CD4-positive, alpha-beta memory T cell (primary cell): ENCODE data around the gene FOXE3. TPM values are rescaled to one million over a fixed set of nuclear protein-coding genes. Genes with fewer than 3 reads are reported as not detected.

Experiments
- CTCF ChIA-PET: fragments of 350-600 bp; sonication (Branson Sonifier 250); formaldehyde crosslinking; loops from one replicate; lab custom pipeline; 2021; ENCODE audit warnings: inconsistent platforms; ENCODE audit not compliant: partially characterized antibody; lab: Charles Lee
- POLR2A ChIA-PET: fragments of 350-600 bp; sonication (Branson Sonifier 250); formaldehyde crosslinking; loops from one replicate; lab custom pipeline; 2021; ENCODE audit not compliant: partially characterized antibody; lab: Charles Lee
- DNase-seq, 5 donors: peaks; one replicate each; pipeline versions ENCODE4 v3.0.0 to v3.0.0-alpha.2; 2020 to 2022; ENCODE audit warnings: mixed read lengths in 1 of 5
- H3K27ac ChIP-seq: one replicate; pipeline ENCODE4 v1.7.0; 2013; ENCODE audit warnings: low read depth, low read length
- H3K27me3 ChIP-seq: 2 replicates; pipeline ENCODE4 v1.7.0; 2013; ENCODE audit warnings: mild to moderate bottlenecking, low read length, moderate library complexity; ENCODE audit not compliant: insufficient read depth
- H3K36me3 ChIP-seq: 2 replicates; pipeline ENCODE4 v1.7.0; 2013; ENCODE audit warnings: mild to moderate bottlenecking, low read length, moderate library complexity; ENCODE audit not compliant: insufficient read depth
- H3K4me1 ChIP-seq: 2 replicates; pipeline ENCODE4 v1.7.0; 2013; ENCODE audit warnings: mild to moderate bottlenecking, low read length, moderate library complexity; ENCODE audit not compliant: insufficient read depth
- H3K4me3 ChIP-seq, 2 donors: one replicate each; pipeline ENCODE4 v1.7.0; 2013; ENCODE audit warnings: low read length in 2 of 2, mild to moderate bottlenecking in 1 of 2
- H3K9me3 ChIP-seq, 2 donors: one replicate each; pipeline ENCODE4 v1.7.0; 2013; ENCODE audit warnings: low read length in 2 of 2, control low read depth in 1 of 2; ENCODE audit not compliant: control insufficient read depth in 1 of 2
- H3K27ac Mint-ChIP-seq, 7 donors: one replicate each; pipeline ENCODE4 v1.8.0; 2020 to 2021; ENCODE audit warnings: mixed read lengths in 7 of 7, mild to moderate bottlenecking in 6 of 7, inconsistent platforms in 3 of 7, moderate library complexity in 3 of 7
- H3K27me3 Mint-ChIP-seq, 2 donors: one replicate each; pipeline ENCODE4 v1.8.0; 2020 to 2021; ENCODE audit warnings: mixed read lengths in 2 of 2
- H3K36me3 Mint-ChIP-seq, 2 donors: one replicate each; pipeline ENCODE4 v1.8.0; 2020 to 2021; ENCODE audit warnings: mixed read lengths in 2 of 2, inconsistent platforms in 1 of 2, mild to moderate bottlenecking in 1 of 2
- H3K4me1 Mint-ChIP-seq, 4 donors: one replicate each; pipeline ENCODE4 v1.8.0; 2020 to 2021; ENCODE audit warnings: mixed read lengths in 4 of 4, mild to moderate bottlenecking in 1 of 4
- H3K4me3 Mint-ChIP-seq, 8 donors: one replicate each; pipeline ENCODE4 v1.8.0; 2020 to 2021; ENCODE audit warnings: mixed read lengths in 8 of 8, mild to moderate bottlenecking in 7 of 8, moderate library complexity in 6 of 8, inconsistent platforms in 3 of 8
- H3K9me3 Mint-ChIP-seq, 8 donors: one replicate each; pipeline ENCODE4 v1.8.0; 2020 to 2021; ENCODE audit warnings: mixed read lengths in 8 of 8, mild to moderate bottlenecking in 5 of 8, inconsistent platforms in 3 of 8, moderate library complexity in 1 of 8
- intact Hi-C: fragments of 100-400 bp; cut with micrococcal nuclease; formaldehyde crosslinking; loops from one replicate; pipeline ENCODE4 v1.15.1; 2023
- polyA plus RNA-seq, 2 donors: library from polyadenylated mRNA; unstranded; fragments of 300-500 nt; fragmentation: Illumina TruSeq; gene quantifications; one replicate each; pipeline ENCODE4 v1.2.3, GENCODE V29; 2021
- total RNA-seq, 2 experiments: library from RNA; stranded (reverse); gene quantifications; one replicate each; pipeline ENCODE4 v1.2.3, GENCODE V29; 2021

FOXE3 gene
- total and polyA plus RNA-seq, 4 experiments from 2014 or later, result not detected

GRCh38 chr1:47434051-47434842 lies 18.2 kb downstream of the FOXE3 start:
- no peak for DNase-seq
- Mint-ChIP-seq H3K27ac (peak overlapping the region in 1 of 7 donors; percentile 97), H3K27me3 (no peaks in the 10 kb centered on the region), H3K9me3 (peaks cover 0 to 2% (median 0%) of the 10 kb centered on the region in 8 donors), H3K36me3 (peaks cover 0 to 14% of the 10 kb centered on the region in 2 donors), H3K4me1 (peaks cover 17 to 50% (median 32%) of the 10 kb centered on the region in 4 donors), H3K4me3 (peak overlapping the region in 4 of 8 donors; percentile 20 to 59 (median 46))
- Histone ChIP-seq H3K4me3 (no peak overlapping the region), H3K27me3 (no peaks in the 10 kb centered on the region), H3K4me1 (peaks cover 31% of the 10 kb centered on the region), H3K9me3 (no peaks in the 10 kb centered on the region), H3K36me3 (no peaks in the 10 kb centered on the region), H3K27ac (no peak overlapping the region)
- intact Hi-C loops, result no loop called here
- CTCF ChIA-PET, result interaction anchor here (0.7 to 9.7 kb wide), 4 partner anchors 15 to 293 kb away, joined by 5 to 138 read pairs (median 33); no protein-coding TSS in a partner anchor
- POLR2A ChIA-PET, result no interaction called here

GRCh38 chr1:47435506-47436303 lies 19.6 kb downstream of the FOXE3 start:
- peaks cover 0 to 14% of the 10 kb centered on the region in 2 donors for H3K36me3 Mint-ChIP-seq
- CTCF ChIA-PET, result interaction anchor here (0.6 to 9.7 kb wide), 15 partner anchors 10 to 1612 kb away, joined by 3 to 138 read pairs (median 5); partner anchors contain the start of genes CMPK1 and PDZK1IP1
- peaks cover 4 to 5% of the 10 kb centered on the region in 2 donors for H3K27me3 Mint-ChIP-seq
- no peak overlapping the region for H3K27ac ChIP-seq
- POLR2A ChIA-PET, result interaction anchor here (0.6 to 1.1 kb wide), 5 partner anchors 15 to 274 kb away, joined by 3 to 4 read pairs (median 3); partner anchors contain the start of genes CMPK1 and STIL
- H3K36me3 ChIP-seq, result no peaks in the 10 kb centered on the region
- peaks cover 31% of the 10 kb centered on the region for H3K4me1 ChIP-seq
- peaks cover 17 to 50% (median 32%) of the 10 kb centered on the region in 4 donors for H3K4me1 Mint-ChIP-seq
- H3K9me3 ChIP-seq, result no peaks in the 10 kb centered on the region
- peaks cover 0 to 2% (median 0%) of the 10 kb centered on the region in 8 donors for H3K9me3 Mint-ChIP-seq
- H3K4me3 Mint-ChIP-seq, result peak overlapping the region; percentile 88 to 94 (median 92)
- no peak overlapping the region for H3K4me3 ChIP-seq
- peak overlapping the region in 6 of 7 donors; percentile 86 to 97 (median 92) for H3K27ac Mint-ChIP-seq
- intact Hi-C loops, result loop anchor here (1.0 kb wide), 1 partner anchor 275 kb away; no protein-coding TSS in a partner anchor
- no peak for DNase-seq
- peaks cover 6% of the 10 kb centered on the region for H3K27me3 ChIP-seq

GRCh38 chr1:47436304-47436978 lies 20.4 kb downstream of the FOXE3 start:
- Histone ChIP-seq H3K27ac (peak overlapping the region; percentile 46), H3K4me1 (peaks cover 31% of the 10 kb centered on the region), H3K36me3 (no peaks in the 10 kb centered on the region), H3K9me3 (no peaks in the 10 kb centered on the region), H3K27me3 (peaks cover 6% of the 10 kb centered on the region), H3K4me3 (peak overlapping the region; percentile 55 to 75)
- Mint-ChIP-seq H3K27me3 (peaks cover 4 to 5% of the 10 kb centered on the region in 2 donors), H3K4me1 (peaks cover 17 to 45% (median 30%) of the 10 kb centered on the region in 4 donors), H3K27ac (peak overlapping the region; percentile 86 to 97 (median 91)), H3K36me3 (peaks cover 0 to 14% of the 10 kb centered on the region in 2 donors), H3K4me3 (peak overlapping the region; percentile 88 to 94 (median 92)), H3K9me3 (peaks cover 0 to 2% (median 0%) of the 10 kb centered on the region in 8 donors)
- ChIA-PET POLR2A (interaction anchor here (0.6 to 1.1 kb wide), 5 partner anchors 16 to 274 kb away, joined by 3 to 4 read pairs (median 3); partner anchors contain the start of genes CMPK1 and STIL), CTCF (interaction anchor here (0.9 to 9.7 kb wide), 14 partner anchors 9 to 290 kb away, joined by 3 to 138 read pairs (median 5); partner anchors contain the start of genes CMPK1 and PDZK1IP1)
- peak; percentile 66 to 78 (median 67) for DNase-seq
- intact Hi-C loops, result loop anchor here (1.0 kb wide), 1 partner anchor 274 kb away; no protein-coding TSS in a partner anchor

GRCh38 chr1:47436979-47437446 lies 20.9 kb downstream of the FOXE3 start:
- Histone ChIP-seq H3K9me3 (no peaks in the 10 kb centered on the region), H3K27ac (peak overlapping the region; percentile 46), H3K36me3 (no peaks in the 10 kb centered on the region), H3K4me1 (peaks cover 27% of the 10 kb centered on the region), H3K4me3 (peak overlapping the region; percentile 55 to 75), H3K27me3 (peaks cover 11% of the 10 kb centered on the region)
- Mint-ChIP-seq H3K4me3 (peak overlapping the region; percentile 88 to 94 (median 92)), H3K27me3 (peaks cover 4 to 5% of the 10 kb centered on the region in 2 donors), H3K4me1 (peaks cover 17 to 40% (median 30%) of the 10 kb centered on the region in 4 donors), H3K36me3 (peaks cover 0 to 14% of the 10 kb centered on the region in 2 donors), H3K9me3 (peaks cover 0 to 2% (median 0%) of the 10 kb centered on the region in 8 donors), H3K27ac (peak overlapping the region; percentile 86 to 97 (median 91))
- POLR2A ChIA-PET, result interaction anchor here (0.8 to 2.2 kb wide), 7 partner anchors 8 to 289 kb away, joined by 3 to 18 read pairs (median 3); partner anchors contain the start of genes CMPK1 and STIL
- peak in 1 of 5 donors; percentile 29 for DNase-seq
- intact Hi-C loops, result loop anchor here (1.0 kb wide), 4 partner anchors 103 to 289 kb away; partner anchors contain the start of gene STIL
- CTCF ChIA-PET, result interaction anchor here (0.6 to 9.7 kb wide), 39 partner anchors 8 to 290 kb away, joined by 3 to 138 read pairs (median 4); partner anchors contain the start of genes CMPK1, PDZK1IP1 and STIL

GRCh38 chr1:47437447-47438164 lies 21.5 kb downstream of the FOXE3 start, which contains the start of gene FOXD2:
TSS of gene FOXD2 (plus strand) at chr1:47438044. CDS start at chr1:47438136, 92 bp downstream.
- no peaks in the 10 kb centered on the region for H3K9me3 ChIP-seq
- CTCF ChIA-PET, result interaction anchor here (0.6 to 9.7 kb wide), 35 partner anchors 8 to 289 kb away, joined by 3 to 138 read pairs (median 4); partner anchors contain the start of genes CMPK1 and STIL
- peaks cover 11 to 34% (median 24%) of the 10 kb centered on the region in 4 donors for H3K4me1 Mint-ChIP-seq
- H3K36me3 Mint-ChIP-seq, result peaks cover 0 to 10% of the 10 kb centered on the region in 2 donors
- peaks cover 17% of the 10 kb centered on the region for H3K27me3 ChIP-seq
- H3K27ac Mint-ChIP-seq, result peak within 1 kb of the TSS; percentile 86 to 97 (median 91)
- peaks cover 21% of the 10 kb centered on the region for H3K4me1 ChIP-seq
- peak within 1 kb of the TSS; percentile 88 to 94 (median 92) for H3K4me3 Mint-ChIP-seq
- peaks cover 0 to 2% (median 0%) of the 10 kb centered on the region in 8 donors for H3K9me3 Mint-ChIP-seq
- peak within 1 kb of the TSS; percentile 46 for H3K27ac ChIP-seq
- H3K27me3 Mint-ChIP-seq, result peaks cover 4 to 5% of the 10 kb centered on the region in 2 donors
- H3K4me3 ChIP-seq, result peak within 1 kb of the TSS; percentile 55 to 75
- peak; percentile 92 to 96 (median 93) for DNase-seq
- intact Hi-C loops, result loop anchor here (1.0 kb wide), 3 partner anchors 103 to 289 kb away; partner anchors contain the start of gene STIL
- POLR2A ChIA-PET, result interaction anchor here (0.8 to 2.2 kb wide), 8 partner anchors 9 to 288 kb away, joined by 3 to 18 read pairs (median 3); partner anchors contain the start of genes CMPK1 and STIL
- no peaks in the 10 kb centered on the region for H3K36me3 ChIP-seq
